Posterior cingulate gyrus (tissue), 11 donors: Measurements from ENCODE around the gene PRX.

Experiments used
- DNase-seq, 10 donors: peaks; one replicate each; pipeline versions ENCODE4 v3.0.0 to v3.0.0-alpha.2; 2020 to 2021; ENCODE audit warnings: mixed read lengths in 3 of 10
- intact Hi-C: fragments of 100-400 bp; cut with DNase I; formaldehyde crosslinking; loops from one replicate; pipeline ENCODE4 v1.15.1; 2023

Gene PRX

DNA sequence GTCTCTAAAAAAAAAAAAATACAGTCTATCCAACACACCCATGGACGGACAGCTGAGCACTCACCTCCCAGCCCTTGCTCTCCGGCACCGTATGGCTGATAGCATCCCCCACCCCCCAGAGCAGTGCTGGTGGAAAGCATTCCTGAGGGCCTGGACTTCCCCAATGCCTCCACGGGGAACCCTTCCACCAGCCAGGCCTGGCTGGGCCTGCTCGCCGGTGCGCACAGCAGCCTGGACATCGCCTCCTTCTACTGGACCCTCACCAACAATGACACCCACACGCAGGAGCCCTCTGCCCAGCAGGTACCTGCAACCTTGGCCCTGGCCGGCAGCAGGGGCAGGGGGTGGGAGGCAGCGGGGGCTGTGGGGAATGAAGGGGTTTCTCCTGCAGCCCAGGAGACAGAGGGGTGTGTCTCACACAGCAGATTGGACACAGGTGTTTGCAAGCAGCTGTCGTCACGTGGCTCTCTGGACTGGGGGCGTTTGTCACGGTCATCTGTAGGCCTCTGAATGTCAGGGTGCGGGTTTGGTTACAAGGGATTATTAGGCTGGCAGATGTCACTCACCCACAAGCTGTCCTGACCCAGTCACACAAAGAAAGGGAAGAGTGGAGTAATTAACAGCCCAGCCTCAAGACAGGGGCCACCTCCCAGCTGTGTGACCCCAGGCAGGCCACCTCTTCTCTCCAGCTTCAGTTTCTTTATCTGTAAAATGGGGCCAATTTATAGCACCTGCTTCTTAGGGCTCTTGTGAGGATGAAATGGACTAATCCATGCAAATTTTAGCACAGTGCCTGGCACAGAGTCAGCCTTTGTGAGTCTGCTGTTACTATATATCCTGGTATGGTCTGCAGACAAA is 45.4 kb downstream of the PRX start:
- no peak for DNase-seq
- intact Hi-C loops, result no loop called here

DNA sequence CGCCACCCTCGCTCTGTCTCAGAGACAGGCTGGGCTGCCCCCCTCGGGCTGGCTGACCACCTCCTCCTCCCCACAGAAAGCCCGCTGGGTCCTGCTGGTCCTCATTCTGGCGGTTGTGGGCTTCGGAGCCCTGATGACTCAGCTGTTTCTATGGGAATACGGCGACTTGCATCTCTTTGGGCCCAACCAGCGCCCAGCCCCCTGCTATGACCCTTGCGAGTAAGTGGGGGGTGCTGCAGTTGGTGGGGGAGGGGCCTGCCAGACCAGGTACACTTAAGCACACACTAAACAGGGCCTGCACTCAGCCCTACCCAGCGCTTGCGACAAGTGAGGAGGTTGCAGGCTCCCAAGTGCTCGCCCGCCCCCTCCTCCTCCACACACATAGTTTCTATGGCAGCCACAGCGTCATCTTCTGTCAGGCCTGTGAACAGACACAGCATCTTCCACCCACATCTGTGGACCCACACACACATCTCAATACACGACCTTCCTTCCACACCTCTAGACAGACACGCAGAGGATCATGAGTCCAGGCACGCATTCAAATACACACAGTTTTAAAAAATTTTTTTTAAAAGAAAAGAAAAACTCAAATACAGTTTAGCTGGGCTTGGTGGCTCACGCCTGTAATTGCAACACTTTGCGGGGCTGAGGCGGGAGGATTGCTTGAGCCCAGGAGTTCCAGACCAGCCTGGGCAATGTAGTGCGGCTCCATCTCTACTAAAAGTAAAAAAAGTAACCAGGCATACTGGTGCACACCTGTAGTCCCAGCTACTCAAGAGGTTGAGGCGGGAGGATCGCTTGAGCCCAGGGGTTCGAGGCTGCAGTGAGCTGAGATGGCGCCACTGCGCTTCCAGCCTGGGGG is 46.2 kb downstream of the PRX start:
- DNase-seq, result peak in 9 of 10 donors; percentile 23 to 92 (median 56)
- intact Hi-C loops, result no loop called here

DNA sequence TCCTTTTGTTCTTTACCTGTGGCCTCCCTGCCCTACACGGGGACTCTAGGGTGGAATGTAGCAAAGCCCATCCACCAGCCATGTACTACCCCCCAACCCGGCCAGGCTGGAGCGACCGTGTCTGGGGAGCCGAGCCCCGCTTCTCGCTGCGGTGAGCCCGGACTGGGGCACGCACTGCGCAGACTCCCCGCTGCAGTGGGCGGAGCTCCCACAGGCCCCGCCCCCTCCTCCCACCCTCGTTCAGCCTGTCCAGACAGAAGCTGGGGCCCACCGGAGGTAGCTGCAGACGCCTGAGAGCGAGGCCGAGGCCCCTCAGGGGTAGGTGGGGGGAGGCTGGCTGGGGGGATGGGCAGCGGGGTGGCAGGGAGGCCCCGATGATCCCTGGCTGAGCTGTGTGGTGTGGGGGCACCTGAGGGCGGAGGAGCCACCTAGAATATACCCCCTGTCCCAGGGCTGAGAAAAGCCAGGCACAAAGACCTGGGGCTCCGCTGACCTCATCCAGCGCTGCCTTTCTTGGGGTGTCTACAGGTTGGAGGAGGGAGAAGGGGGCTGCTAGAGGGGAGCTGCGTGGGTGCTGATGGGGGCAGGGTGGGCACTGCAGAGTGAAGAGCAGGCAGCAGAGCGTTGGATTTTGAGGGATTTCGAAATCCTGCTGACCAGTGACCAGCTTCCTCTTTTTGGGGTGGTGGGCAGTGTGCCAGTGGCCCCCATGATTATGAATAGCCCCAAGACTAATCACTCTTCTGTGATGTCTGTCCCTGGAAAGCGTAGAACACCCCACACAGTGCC is 47.4 kb downstream of the PRX start:
- intact Hi-C loops, result no loop called here

DNA sequence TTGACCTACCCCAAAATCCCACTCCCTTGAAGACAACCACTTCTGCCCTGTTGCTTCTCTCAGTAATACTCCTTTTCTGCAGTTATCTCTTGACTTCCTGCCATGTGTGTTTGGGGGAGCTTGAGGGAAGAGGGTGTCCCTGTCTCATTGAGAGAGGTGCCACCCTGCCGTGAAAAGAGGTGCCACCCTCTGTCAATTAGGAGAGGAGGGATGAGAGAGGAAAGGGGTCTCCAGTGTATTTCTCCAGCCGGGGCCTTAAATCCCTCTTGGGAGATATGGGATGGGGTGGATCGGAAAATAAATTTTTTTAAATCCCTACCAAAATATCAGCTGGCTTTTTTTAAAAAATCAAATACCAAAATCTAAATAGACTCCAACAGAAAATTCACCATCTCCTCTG is 48.2 kb downstream of the PRX start:
- no peak for DNase-seq
- intact Hi-C loops, result no loop called here

More for the DNA sequence above, 47.4 kb downstream of the PRX start:
- peak; percentile 50 to 97 (median 82) for DNase-seq

DNA sequence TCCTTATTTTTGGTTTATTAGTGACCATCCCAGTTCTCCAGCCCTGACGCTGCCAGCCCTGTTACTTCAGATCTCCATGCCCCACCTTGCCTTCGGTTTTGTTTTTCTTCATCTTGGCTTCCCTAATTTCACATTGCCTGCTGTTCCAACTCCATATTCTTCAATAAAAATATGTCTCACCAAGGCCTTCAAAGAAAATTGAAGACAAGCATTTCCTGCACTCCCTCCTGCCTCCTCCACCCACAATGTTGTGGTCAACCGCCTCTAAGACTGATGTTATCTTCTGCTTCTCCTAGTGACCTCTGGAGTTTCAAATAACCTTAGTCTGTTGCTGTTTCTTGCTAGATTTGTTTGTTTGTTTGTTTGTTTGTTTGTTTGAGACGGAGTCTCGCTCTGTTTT is 50.1 kb downstream of the PRX start:
- DNase-seq, result no peak
- intact Hi-C loops, result no loop called here

DNA sequence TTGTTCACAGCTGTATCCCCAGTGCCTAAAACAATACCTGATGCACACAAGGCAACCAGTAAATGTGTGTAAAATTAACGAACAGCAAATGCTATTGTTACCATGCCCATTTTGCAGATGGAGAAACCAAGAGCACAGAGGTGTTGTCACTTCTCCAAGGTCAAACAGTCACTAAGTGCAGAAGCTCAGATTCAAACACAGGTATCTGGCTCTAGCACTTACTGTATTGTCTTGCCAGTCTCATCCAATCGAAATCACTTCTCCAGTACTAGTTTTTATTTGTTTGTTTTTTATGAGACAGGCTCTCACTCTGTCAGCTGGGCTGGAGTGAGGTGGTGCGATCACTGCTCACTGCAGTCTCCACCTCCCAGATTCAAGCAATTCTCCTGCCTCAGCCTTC is 51.0 kb downstream of the PRX start:
- DNase-seq, result no peak

DNA sequence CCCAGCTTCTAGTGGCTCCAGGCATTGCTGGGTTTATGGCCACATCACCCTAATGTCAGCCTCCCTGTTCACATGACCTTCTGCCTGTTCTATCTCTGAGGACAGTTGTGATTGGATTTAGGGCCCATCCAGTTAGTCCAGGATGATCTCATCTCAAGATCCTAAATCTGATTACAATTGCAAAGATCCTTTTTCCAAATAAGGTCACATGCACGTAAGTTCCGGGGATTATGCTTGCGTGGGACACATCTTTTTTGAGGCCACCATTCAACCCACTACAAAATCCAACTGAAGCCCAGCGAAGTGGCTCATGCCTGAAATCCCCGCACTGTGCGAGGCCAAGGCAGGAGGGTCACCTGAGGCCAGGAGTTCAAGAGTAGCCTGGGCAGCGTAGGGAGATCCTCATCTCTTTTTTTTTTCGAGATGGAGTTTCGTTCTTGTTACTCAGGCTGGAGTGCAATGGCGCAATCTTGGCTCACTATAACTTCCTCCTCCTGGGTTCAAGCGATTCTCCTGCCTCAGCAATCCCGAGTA is 52.4 kb downstream of the PRX start:
- intact Hi-C loops, result no loop called here
- no peak for DNase-seq

More for the DNA sequence above, 51.0 kb downstream of the PRX start:
- intact Hi-C loops, result no loop called here

DNA sequence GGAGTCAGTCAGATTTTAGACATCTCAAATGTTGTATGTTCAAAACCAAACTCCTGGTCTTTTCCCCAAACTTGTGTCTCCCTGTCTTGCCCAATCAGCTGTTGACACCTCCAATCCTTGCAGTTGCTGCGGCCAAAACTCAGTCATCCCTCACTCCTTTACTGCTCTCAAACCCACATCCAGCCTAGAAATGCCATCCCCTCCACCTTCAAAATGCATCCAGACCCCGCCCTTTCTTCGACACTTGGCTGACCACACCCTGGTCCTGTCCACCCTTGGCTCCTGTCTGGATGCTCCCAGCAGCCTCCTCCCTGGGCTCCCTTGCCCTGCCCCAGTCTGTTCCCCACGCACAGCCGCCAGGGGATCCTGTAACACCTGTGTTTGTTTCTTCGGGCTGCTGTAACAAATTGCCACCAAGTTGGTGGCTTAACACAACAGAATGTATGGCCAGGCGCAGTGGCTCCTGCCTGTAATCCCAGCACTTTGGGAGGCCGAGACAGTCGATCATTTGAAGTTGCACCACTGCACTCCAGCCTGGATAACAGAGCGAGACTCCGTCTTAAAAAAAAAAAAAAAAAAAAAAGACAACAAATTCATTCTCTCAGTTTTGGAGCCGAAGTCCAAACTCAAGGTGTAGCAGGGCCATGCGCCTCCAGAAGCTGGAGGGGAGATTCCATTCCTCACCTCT is 53.0 kb downstream of the PRX start:
- DNase-seq, result no peak
- intact Hi-C loops, result no loop called here

DNA sequence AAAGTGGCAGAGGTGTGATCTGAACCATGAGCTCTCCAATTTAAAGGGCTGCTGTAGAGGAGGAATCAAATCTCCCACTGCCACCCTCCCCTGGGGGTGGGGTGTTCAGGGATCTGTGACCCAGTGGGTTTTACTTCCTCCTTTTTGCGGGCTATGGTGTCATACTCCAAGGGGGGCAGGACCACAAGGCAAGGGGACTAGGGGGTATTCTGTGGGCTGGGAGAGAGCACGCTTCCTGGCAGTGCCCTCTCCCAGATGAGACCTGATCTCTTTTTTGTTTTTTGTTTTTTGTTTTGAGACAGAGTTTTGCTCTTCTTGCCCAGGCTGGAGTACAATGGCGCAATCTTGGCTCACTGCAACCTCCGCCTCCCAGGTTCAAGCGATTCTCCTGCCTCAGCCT is 54.4 kb downstream of the PRX start:
- intact Hi-C loops, result no loop called here
- no peak for DNase-seq

DNA sequence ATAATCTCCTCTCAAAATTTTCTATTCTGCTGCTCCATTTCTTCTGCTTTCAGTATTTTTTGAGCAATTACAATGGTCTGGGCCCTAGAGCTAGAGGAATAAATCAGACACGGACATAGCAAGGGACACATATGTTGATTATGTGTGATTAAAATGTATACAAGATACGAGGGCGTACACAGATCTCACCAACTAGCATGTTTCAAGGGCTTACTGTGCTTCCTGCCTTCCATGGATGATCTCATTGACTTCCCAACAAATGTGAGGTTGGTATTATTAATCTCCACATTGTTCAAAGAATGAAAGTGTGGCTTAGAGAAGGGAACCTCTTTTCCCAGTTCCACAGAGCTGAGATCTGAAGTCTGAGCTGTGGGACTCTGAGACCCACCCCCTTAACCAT is 55.5 kb downstream of the PRX start:
- intact Hi-C loops, result no loop called here
- no peak for DNase-seq

DNA sequence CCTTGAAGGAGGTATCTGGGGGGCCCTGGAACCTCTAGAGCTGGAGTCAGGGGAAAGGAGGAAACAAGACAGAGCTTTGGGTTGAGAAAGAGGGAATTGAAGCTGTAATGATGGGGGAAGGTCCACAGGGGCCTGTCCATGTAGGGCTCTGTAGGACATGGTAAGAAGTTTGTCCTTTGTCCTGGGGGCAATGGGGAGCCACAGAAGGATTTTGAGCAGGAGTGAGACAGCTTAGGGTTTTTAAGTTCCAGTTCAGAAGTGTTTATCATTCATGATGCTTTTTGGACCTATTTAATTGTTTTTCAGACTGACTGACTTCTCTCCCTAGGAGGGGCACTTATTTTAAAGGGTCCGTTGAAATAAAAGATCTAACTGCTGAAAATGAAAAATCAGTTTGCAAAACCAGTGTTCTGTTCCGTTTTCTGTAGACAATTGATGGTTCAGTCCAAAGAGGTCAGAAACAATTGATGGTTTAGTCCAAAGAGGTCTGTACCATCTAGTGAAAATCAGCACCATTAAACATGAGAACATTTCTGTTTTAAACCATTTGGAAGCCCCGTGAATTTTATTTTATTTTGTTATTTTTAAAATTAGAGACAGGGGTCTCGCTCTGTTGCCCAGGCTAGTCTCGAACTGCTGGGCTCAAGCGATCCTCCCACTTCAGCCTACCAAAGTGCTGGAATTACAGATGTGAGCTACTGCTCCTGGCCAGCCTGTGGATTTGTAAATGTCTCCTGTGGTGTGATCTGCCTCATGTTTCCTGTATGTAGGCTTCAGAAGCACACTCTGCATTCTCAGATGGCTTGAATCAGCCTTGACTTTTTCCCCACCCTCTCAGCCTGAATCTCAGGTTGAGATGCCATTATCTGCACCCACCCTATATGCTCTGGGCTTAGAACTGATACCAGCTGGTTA is 56.2 kb downstream of the PRX start:
- intact Hi-C loops, result no loop called here
- DNase-seq, result peak in 1 of 10 donors; percentile 3

DNA sequence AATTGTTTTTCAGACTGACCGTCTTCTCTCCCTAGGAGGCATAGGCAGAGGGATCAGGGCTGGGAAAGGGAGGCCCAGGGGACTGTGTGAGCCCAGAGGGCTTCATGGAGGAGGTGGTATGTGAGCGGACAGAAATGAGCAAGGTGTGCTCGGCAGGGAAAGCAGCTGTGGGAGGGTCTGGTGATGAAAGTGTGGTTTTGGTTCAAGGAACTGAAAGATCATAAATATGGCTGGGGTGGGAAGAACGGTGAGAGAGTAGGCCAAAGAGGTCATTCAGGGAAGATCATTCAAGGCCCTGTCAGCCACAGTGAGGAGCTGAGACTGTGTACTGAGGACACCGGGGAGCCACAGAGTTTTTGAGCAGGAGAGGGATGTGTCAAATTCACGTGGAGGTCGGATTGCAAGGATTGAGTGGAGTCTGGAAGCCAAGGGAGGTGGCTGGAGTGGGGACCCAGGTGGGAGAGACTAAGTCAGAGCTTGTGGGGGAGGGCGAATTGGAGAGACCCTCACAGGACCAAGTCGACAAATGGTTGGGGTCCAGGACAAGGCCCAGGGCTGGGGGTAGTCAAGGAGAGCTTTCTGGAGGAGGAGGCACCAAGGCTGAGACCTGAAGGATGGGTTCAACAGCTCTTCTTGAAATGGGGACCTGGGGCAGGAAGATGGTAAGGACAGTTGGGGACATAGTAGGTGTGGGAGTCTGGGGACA is 57.0 kb downstream of the PRX start:
- intact Hi-C loops, result no loop called here
- DNase-seq, result peak in 1 of 10 donors; percentile 62

DNA sequence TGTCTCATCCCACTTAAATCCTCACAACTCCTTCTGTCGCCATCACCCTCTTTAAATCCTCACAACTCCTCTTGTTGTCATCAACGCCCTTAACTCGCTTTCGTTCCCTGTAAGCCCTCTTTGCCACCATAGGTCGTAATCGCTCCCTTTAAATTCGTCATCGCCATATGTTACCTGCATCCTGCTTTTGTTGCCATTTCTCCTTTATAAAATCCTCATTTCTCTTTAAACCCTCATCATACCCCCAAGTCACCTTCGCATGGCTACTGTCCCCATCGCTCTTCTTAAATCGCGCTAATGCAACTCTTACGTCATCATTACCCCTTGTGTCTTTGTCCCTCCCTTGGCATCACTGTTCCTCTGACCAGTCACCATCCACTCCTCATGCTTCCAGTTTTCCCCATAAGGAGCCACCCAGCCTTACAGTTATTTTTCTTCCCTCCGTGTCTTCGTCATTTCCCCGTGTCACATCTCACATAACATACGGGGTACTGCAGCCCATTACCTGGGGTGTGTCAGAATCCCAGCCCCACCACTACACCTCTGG is 64.1 kb downstream of the PRX start:
- DNase-seq, result peak in 1 of 10 donors; percentile 22
- intact Hi-C loops, result loop anchor here (2.0 kb wide), 1 partner anchor 64 kb away; the partner anchor contains the start of gene AKT2

DNA sequence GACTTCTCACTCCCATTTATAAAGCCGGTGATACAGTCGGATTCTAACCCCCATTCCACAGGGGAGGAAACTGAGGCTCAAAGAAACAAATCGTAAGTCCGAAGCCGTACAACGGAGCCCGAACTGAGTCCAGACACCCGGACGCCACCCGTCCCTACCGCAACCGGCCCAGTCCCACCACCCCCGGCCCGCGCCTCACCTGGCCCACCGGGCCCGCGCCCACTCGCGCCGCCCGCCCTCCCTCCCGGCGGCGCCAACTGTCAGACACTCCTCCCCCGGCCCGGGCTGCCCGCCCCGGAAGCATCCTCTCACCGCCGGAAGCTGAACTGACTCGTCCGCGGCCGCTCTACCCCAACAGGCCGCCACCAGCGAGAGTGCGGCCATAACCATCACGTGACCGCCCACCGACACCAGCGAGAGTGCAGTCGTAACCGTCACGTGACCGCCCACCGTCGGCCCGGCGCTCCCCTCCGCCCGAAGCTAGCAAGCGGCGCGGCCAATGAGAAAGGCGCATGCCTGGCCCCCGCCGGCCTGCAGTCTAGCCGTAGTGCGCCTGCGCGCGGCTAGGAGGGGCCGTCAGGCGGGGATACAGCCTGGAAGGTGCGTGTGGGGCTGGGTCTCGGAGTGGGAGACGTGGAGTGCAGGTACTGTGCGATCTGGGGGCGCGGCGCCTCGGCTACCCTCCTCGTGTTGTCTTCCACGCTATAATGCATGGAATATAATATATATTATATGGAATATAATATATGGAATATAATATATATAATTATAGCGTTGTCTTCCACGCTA is 64.9 kb downstream of the PRX start, which contains the start of the genes C19orf47 and PLD3:
C19orf47 (minus strand) TSS at position 273 of the 789 bp plus-strand sequence. CDS start 6,540 bp downstream, outside the sequence.
PLD3 (plus strand) TSS at position 571 of the 789 bp plus-strand sequence. CDS start 17,789 bp downstream, outside the sequence.
- intact Hi-C loops, result loop anchor here (2.0 kb wide), 1 partner anchor 64 kb away; the partner anchor contains the start of gene AKT2
- peak; percentile 99 to 100 (median 100) for DNase-seq

DNA sequence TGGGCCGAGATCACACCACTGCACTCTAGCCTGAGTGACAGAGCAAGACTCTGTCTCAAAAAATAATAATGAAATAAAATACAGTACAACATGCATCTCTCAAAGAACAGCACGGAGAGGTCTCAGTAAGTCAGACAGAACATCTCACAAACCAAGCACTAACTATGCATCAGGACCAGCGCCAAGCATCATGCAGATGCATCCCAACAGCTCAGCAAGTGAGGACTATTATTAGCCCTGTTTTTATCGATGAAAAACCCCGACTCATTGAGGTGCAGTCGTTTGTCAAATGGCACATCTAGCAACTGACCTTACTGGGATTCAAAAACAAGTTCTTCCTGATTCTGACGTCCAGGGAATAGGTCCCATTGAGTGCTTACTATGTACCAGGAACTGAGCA is 68.8 kb downstream of the PRX start:
- DNase-seq, result no peak
- intact Hi-C loops, result no loop called here
